NCI-H1436 (cell line): ENCODE data around the gene EXT2.
A peak's percentile ranks its signal among the peaks of the same experiment; 100 is the strongest.

ENCODE experiments used
- DNase-seq: peaks from one replicate; lab custom pipeline; 2025; lab: John Stamatoyannopoulos, UW

The EXT2 gene

GRCh38 chr11:44267006-44267749 lies 171.7 kb downstream of the EXT2 start:
- no peak for DNase-seq

- DNase-seq: no peak
Measured at GRCh38 chr11:44267750-44268613, 172.5 kb downstream of the EXT2 start.

DNA sequence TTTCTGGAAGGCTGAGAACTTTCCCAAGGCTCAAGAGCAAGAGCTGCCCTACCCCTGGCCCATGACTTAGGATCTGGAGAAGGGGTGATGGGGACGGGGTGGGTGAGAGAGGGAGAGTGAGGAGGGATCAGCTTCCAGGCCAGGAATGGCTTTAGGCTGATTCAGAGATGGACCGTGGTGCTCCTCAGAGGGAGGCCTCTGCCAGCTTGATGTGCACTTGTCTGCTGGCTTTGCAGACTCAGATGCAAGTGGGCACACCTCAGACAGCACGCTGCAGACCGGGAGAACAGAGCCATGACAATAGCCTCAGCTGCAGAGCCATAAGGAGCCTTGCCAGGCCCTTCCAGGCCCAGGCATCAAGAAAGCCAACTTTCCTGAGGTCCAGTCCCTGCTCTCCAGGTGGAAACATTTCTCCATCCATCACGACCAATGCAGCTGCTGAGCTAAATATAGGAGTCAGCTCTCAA lies 173.2 kb downstream of the EXT2 start:
- DNase-seq: no peak

- DNase-seq: no peak
Measured at GRCh38 chr11:44269369-44270351, 174.2 kb downstream of the EXT2 start.

GRCh38 chr11:44270403-44271273 lies 175.2 kb downstream of the EXT2 start:
- DNase-seq: no peak

DNA sequence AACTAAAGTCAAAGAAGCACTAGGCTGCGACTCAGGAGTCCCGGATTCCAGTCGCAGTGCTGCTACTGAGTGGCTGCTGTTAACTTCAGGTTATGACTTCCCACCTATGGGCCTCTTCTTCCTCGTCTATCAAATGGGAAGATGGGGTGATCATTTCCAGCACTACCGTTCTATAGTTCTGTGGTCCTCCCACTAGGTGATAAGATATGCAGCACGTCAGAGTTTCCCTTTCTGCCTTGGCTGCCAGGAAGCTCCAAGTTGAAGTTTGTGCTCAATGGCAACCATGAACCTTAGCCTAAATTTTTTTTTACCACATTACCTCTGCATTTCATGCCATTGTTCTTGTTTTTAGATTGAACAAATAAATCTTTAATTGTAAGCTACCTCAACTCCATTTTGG lies 175.8 kb downstream of the EXT2 start:
- no peak for DNase-seq

GRCh38 chr11:44274404-44274803 lies 178.9 kb downstream of the EXT2 start:
- DNase-seq: no peak

DNA sequence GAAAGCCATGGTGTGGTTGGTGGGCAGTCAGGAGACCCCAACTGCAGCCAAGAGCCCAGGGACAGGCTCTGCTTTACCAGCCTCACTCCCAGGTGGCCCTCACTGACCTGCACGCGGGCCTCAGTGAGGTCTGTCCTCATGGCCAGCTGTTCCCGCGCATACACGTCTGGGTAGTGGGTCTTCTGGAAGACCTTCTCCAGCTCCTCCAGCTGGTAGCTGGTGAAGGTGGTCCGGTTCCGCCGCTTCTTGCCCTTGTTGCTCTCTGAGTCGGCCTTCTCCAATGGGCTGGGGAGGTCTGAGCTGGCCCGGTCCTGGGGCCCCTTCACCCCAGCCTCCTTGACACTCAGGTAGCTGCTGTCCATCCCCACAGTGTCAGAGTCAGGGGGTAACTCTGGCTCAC lies 179.8 kb downstream of the EXT2 start:
- no peak for DNase-seq

- DNase-seq: no peak
Measured at GRCh38 chr11:44275961-44276550, 180.6 kb downstream of the EXT2 start.

DNA sequence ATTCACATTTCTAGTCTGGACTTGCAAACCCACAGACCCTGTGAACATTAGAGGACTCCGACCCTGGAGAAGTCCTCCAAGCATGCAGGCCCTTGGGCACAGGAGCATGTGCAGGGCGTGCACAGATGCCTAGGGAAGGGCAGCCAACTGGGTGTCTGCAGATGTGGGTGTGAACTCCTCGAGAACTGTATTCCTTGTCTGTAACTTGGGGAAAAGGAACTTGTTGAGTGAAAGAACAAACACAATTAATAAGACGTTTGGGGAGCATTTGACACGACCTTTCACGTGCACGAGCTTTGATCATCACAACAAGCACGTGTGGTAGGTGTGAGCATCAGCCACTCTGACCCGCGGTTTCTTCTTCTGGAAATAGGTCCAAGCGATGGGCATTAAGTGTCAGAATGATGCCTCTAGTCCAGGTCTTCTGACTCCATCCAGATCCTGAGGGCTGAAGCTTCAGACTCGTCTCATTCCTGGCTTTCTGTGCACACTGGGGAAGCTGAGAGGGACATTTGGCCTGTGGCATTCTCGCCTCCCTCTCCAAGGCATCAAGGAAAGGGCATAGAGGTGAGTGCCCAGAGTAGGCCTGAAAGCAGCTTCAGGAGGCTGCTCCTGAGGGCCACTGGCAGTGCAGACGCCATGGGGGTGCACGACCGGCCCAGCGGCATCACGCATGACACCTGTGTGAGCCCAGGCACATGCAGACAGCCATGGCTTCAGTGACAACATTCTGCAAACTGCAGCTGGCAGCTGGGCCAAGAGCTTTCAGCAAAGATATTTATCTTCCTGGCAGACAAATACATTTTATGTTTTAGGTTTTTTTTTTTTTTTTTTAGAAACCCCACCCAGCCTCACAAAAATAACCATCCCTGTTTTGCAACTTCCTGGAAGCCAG lies 182.0 kb downstream of the EXT2 start:
- no peak for DNase-seq

GRCh38 chr11:44279483-44279882 lies 184.0 kb downstream of the EXT2 start:
- no peak for DNase-seq

- no peak for DNase-seq
Measured at GRCh38 chr11:44280257-44280656, 184.8 kb downstream of the EXT2 start.

- DNase-seq: no peak
Measured at GRCh38 chr11:44281151-44281550, 185.7 kb downstream of the EXT2 start.

DNA sequence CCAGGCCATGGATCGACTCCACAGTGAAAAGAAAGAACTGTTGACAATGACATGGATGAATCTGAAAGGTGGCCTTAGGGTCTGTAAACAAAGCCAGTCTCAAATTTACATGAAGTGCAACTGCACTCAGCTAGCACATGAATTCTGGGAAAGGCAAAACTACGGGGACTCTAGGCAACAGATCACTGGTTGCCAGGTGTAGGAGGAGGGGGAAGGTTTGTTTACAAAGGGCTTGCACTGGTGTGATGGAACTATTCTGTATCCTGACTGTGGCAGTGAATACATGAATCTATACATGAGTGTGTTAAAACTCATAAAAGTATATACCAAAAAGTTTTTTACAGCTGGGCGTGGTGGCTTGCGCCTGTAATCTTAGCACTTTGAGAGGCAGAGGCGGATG lies 187.1 kb downstream of the EXT2 start:
- no peak for DNase-seq

- DNase-seq: no peak
Measured at GRCh38 chr11:44285756-44286155, 190.3 kb downstream of the EXT2 start.

- DNase-seq: peak; percentile 43
Measured at GRCh38 chr11:44286268-44286880, 190.9 kb downstream of the EXT2 start.

- no peak for DNase-seq
Measured at GRCh38 chr11:44286911-44287310, 191.4 kb downstream of the EXT2 start.

- no peak for DNase-seq
Measured at GRCh38 chr11:44288133-44288526, 192.7 kb downstream of the EXT2 start.

- no peak for DNase-seq
Measured at GRCh38 chr11:44290208-44290607, 194.7 kb downstream of the EXT2 start.
